ENCODE data around the gene LRMDA. TPM values are rescaled to one million over a fixed set of nuclear protein-coding genes. Genes with fewer than 3 reads are reported as not detected.
A peak's percentile ranks its signal among the peaks of the same experiment; 100 is the strongest.

Gene LRMDA
- total RNA-seq, 4 donors from 2014 or later = 2.2 to 7.8 (median 4.5) TPM

DNA sequence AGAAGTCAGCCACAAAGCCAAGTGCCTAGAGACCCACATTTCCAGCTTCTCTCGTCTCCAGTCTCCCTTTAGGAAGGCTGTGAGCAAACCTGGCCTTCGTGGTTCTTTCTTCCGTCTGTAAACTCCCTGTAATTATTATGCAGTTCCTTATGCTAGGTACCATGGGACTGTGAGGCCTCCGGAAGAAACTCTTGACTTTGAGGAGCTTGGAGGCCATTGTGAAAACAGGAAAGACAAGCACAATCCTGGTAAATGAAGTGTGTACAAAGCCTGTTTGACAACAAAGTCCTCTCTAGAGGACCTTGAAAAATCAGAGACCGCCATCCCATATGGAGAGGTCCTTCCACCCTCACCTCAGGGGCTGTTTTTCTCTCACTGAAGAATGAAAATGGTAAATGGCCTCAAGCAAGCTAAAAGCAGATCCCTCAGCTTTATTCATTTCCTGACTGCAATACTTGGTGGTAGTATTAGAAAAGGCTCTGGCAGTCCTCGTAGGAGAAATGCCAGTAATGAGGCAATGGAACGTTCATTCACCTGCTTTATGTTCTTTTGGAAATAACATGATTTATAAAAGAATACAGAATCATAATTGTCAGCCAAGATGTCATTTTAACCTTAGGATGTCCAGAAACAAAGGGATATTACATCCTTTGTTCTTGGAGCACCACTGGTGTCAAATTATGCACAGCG, 926.4 kb downstream of the LRMDA start:
- H3K4me3 ChIP-seq = no peak overlapping the region
- TF ChIP-seq, protein P1, sequence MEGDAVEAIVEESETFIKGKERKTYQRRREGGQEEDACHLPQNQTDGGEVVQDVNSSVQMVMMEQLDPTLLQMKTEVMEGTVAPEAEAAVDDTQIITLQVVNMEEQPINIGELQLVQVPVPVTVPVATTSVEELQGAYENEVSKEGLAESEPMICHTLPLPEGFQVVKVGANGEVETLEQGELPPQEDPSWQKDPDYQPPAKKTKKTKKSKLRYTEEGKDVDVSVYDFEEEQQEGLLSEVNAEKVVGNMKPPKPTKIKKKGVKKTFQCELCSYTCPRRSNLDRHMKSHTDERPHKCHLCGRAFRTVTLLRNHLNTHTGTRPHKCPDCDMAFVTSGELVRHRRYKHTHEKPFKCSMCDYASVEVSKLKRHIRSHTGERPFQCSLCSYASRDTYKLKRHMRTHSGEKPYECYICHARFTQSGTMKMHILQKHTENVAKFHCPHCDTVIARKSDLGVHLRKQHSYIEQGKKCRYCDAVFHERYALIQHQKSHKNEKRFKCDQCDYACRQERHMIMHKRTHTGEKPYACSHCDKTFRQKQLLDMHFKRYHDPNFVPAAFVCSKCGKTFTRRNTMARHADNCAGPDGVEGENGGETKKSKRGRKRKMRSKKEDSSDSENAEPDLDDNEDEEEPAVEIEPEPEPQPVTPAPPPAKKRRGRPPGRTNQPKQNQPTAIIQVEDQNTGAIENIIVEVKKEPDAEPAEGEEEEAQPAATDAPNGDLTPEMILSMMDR (IDR thresholded peaks at IDR 0.05) = no peak
- TF ChIP-seq POLR2AphosphoS5 (IDR thresholded peaks at IDR 0.05) (no peak), EP300 (IDR thresholded peaks at IDR 0.05; ENCODE audit: low read depth) (no peak), POLR2A (IDR thresholded peaks at IDR 0.05) (no peak)
- in situ Hi-C loops (cut with MboI; ENCODE audit: low pct_ligation_motif_present in 1 of 4, low pct_unique_long_range_greater_than_20kb in 1 of 4, low sequenced_read_pairs in 3 of 4) (no loop called here), intact Hi-C loops (cut with DNase I; ENCODE audit: low total_unique reads) (no loop called here)
- peaks cover 0 to 7% (median 2%) of the 10 kb centered on the region in 4 donors for H3K4me1 ChIP-seq
- no peaks in the 10 kb centered on the region for H3K36me3 ChIP-seq
- no peaks in the 10 kb centered on the region for H3K9me3 ChIP-seq
- no peak for DNase-seq
- no peaks in the 10 kb centered on the region for H3K27me3 ChIP-seq
- no peak overlapping the region for H3K27ac ChIP-seq
- WGBS, 2 donors (ENCODE audit: low coverage in 1 of 2) = 88% methylated on average over 2 to 8 of the region's 8 CpGs

DNA sequence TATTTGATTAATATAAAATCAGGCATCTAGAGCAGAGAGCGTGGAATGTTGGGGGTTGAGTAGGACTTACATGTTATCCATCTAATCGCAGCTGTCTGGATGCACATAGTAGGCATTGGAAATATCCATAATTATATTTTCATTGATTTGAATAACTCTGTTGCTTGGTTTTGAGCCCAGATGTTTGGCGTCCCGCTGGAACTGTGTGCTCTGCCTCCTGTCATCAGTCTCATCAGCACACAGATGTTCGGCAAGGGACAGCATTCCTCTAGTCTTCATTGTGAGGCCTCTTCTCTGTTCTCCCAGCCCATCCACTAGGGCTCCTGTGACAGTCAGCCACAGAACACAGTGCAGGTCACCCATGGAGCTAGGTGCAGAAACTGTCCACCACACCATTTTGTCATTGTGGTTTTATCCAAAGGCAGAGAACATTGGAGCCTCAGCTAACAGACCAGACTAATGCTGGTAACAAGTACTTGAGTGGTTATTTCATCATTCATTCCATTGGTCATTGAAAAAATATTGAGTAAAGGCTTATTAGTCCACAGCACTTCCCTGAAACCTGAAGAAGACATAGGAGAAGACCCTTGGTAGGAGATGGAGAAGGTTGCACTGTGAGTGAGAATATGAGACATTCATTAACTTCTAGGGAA, 927.4 kb downstream of the LRMDA start:
- Histone ChIP-seq H3K27me3 (no peaks in the 10 kb centered on the region), H3K4me3 (no peak overlapping the region), H3K27ac (no peak overlapping the region), H3K9me3 (no peaks in the 10 kb centered on the region), H3K4me1 (peaks cover 0 to 7% (median 2%) of the 10 kb centered on the region in 4 donors), H3K36me3 (no peaks in the 10 kb centered on the region)
- no peak for DNase-seq
- WGBS, 2 donors (ENCODE audit: low coverage in 1 of 2) = 90 to 91% methylated on average over 3 to 5 of the region's 5 CpGs
- no peak for TF ChIP-seq POLR2A (IDR thresholded peaks at IDR 0.05)
- TF ChIP-seq POLR2AphosphoS5 (IDR thresholded peaks at IDR 0.05) = no peak
- TF ChIP-seq, protein P1 (IDR thresholded peaks at IDR 0.05) = no peak
- no peak for TF ChIP-seq EP300 (IDR thresholded peaks at IDR 0.05; ENCODE audit: low read depth)
- intact Hi-C loops (cut with DNase I; ENCODE audit: low total_unique reads) (no loop called here), in situ Hi-C loops (cut with MboI; ENCODE audit: low pct_ligation_motif_present in 1 of 4, low pct_unique_long_range_greater_than_20kb in 1 of 4, low sequenced_read_pairs in 3 of 4) (no loop called here)

DNA sequence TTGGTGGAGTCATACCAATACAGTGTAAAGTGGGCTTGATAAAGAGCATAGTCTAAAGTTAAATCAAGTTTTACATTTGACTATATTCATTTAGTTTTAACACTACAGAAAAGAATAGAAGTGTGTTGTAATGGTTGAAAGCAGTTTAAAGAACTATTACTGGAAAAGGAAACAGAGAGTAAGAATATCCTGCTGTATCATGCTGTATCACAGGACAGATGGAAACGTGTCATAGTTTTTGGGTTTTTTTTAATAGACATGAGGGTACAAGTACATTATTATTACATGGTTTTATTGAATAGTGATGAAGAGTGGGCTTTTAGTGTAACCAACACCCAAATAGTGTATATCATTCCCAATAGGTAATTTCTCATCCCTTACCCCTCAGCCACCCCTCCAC, 944.3 kb downstream of the LRMDA start:
- WGBS, 2 donors (ENCODE audit: low coverage in 1 of 2) = 63 to 67% methylated on average over 1 of the region's 1 CpG
- intact Hi-C loops (cut with DNase I; ENCODE audit: low total_unique reads) = no loop called here
- no peak overlapping the region for H3K27ac ChIP-seq
- in situ Hi-C loops (cut with MboI; ENCODE audit: low pct_ligation_motif_present in 1 of 4, low pct_unique_long_range_greater_than_20kb in 1 of 4, low sequenced_read_pairs in 3 of 4) = no loop called here
- no peaks in the 10 kb centered on the region for H3K4me1 ChIP-seq
- DNase-seq = no peak
- no peak overlapping the region for H3K4me3 ChIP-seq
- no peaks in the 10 kb centered on the region for H3K27me3 ChIP-seq
- no peaks in the 10 kb centered on the region for H3K9me3 ChIP-seq
- H3K36me3 ChIP-seq = no peaks in the 10 kb centered on the region
- TF ChIP-seq, protein P1 (IDR thresholded peaks at IDR 0.05) = no peak
- TF ChIP-seq POLR2A (IDR thresholded peaks at IDR 0.05) (no peak), POLR2AphosphoS5 (IDR thresholded peaks at IDR 0.05) (no peak), EP300 (IDR thresholded peaks at IDR 0.05; ENCODE audit: low read depth) (no peak)

DNA sequence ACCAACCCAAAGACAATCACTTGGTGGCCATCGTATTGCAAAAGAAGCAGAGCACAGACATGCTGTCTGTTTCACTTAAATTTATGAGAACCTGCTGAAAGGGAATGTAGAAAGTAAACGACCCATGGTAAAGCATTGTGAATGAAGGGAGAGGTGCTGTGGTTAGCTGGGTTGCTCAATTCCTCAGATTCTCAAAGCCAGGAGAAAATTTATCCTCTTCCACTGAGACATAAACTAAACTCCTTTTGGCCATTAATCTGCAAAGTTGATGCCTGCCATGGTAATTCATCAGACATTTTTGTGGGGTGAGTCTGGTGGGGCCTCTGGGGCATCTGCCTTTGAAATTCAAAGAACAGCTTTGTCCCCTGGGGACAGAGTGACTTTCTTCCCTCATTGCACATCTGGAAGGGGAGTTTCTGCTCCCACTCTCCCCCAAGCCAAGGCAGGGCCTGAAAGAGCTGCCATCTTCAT, 951.0 kb downstream of the LRMDA start:
- H3K27ac ChIP-seq = peak overlapping the region in 1 of 4 donors; percentile 0
- no peaks in the 10 kb centered on the region for H3K27me3 ChIP-seq
- in situ Hi-C loops (cut with MboI; ENCODE audit: low pct_ligation_motif_present in 1 of 4, low pct_unique_long_range_greater_than_20kb in 1 of 4, low sequenced_read_pairs in 3 of 4) (no loop called here), intact Hi-C loops (cut with DNase I; ENCODE audit: low total_unique reads) (loop anchor here (5.0 kb wide), 1 partner anchor 1450 kb away; no protein-coding TSS in a partner anchor)
- TF ChIP-seq POLR2AphosphoS5 (IDR thresholded peaks at IDR 0.05) = peak in 1 of 3 donors; percentile 4
- TF ChIP-seq EP300 (IDR thresholded peaks at IDR 0.05; ENCODE audit: low read depth) = no peak
- H3K9me3 ChIP-seq = no peaks in the 10 kb centered on the region
- H3K4me1 ChIP-seq = no peaks in the 10 kb centered on the region
- H3K36me3 ChIP-seq = no peaks in the 10 kb centered on the region
- WGBS, 2 donors (ENCODE audit: low coverage in 1 of 2) = 62% methylated on average over 2 of the region's 2 CpGs; no CpG with 5 or more reads in 1 of the 2 donors
- no peak overlapping the region for H3K4me3 ChIP-seq
- no peak for DNase-seq

Measured in transverse colon (tissue), 4 donors.